Activated CD4-positive, alpha-beta T cell treated with anti-CD3 and anti-CD28 coated beads, Interleukin-2, amount 50 U/mL, for 24 hours (primary cell): ENCODE measurements around the gene BORCS8.

Experiments
- DNase-seq, 2 donors: peaks; one replicate each; pipeline ENCODE4 v3.0.0-alpha.2; 2020; ENCODE audit warnings: low read depth in 1 of 2, low spot score in 1 of 2

BORCS8 gene

GRCh38 chr19:19214159-19214490 lies 22.2 kb upstream of the BORCS8 start:
- no peak for DNase-seq

DNA sequence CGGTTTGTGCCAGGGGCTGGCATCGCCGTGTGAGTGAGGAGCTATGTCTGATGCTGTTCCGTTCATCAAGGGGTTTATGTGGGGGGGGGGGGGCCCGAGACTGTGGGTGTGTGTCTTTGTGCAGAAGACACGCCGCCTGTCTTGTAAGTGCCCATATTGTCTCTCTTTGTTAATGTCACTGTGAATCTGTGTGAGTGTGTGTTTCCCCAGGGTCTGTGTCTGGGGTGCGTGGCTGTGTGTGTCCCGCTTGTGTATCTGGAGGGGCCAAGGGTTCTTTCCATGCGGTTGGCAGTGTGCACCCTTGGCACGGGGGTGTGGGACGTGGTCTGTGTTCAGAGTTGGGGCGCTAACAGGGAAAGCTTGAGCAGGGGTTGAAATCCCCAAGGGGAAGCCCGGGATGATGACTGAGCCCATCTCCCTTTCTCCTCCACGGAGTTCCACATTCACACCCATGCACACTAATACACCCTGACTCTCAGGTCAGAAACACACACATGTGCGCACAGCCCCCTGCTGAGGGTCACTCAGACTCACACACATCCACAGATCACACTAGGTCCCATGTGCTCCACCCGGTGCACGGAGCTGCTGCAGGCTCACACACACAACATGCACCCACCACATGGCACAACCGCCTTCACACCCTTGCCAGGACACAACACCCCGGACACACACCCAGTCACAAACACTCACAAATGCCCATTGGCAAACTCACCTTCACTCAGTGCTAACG lies 21.6 kb upstream of the BORCS8 start:
- no peak for DNase-seq

DNA sequence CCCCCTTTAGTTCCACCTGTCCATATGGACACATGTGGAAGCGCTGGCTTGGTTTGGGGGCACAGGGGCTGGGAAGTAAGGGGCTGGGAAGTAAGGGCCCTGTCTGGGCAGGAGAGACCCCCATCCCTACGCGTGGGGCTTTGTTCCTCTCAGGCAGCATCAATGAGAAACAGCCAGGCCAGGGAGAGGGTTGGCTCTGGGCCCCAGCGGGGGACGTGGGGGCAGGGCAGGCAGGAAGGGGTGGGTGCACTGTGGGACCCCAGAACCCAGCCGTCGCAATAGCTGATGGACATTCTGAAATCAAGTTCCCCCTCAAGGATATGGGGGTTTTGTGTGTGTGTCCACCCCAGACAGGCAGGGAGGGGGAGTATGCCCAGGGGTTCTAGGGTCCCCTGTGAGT lies 21.0 kb upstream of the BORCS8 start:
- no peak for DNase-seq

DNA sequence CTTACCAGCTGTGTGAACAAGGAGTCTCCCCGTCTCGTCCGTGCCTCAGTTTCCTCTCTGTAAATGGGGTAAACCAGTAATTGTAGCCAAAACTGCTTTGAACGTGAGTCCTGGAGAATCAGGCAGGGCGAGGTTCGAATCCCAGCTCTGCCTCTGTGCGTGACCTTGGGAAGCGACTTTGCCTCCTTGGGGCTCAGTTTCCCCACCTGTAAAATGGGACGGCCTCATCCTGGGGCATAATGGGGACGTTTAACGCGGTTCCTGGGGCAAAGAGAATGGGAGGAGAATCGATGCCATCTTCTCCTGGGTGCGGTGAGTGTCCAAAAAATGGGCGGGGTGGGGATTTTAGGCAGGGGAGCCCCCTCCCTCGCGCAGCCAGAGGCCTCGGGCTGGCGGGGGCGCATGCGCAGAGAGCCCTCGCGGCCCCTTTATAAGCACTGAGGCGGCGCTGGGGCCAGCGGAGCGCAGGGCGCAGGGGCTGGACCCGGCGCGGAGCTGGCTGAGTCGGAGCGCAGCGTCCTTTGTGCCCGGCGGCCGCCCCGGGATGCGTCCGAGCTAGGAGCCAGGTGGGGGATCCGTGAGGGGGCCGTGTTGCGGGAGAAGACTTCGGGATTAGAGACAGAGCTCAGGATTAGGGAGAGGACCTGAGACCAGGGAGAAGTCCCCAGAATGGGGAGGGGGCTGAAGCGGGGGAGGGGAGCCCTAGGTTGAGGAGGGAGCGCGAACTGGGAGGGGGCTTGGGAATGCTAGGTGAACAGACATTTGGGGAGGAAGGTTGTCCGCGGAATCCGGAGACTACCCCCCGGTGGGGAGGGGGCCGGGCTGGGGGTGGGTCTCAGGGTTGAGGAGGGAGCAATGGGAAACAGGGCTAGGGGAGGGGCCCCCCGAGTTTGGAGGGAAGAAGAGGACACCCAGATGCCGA lies 19.8 kb upstream of the BORCS8 start, which contains the start of gene NCAN:
NCAN (plus strand) TSS at position 460 of the 922 bp plus-strand sequence. CDS start 4,996 bp downstream, outside the sequence.
- DNase-seq: no peak

- DNase-seq: no peak
Observed at GRCh38 chr19:19209372-19209771, 17.4 kb upstream of the BORCS8 start.

- no peak for DNase-seq
Observed at GRCh38 chr19:19207637-19208572, 16.0 kb upstream of the BORCS8 start.

DNA sequence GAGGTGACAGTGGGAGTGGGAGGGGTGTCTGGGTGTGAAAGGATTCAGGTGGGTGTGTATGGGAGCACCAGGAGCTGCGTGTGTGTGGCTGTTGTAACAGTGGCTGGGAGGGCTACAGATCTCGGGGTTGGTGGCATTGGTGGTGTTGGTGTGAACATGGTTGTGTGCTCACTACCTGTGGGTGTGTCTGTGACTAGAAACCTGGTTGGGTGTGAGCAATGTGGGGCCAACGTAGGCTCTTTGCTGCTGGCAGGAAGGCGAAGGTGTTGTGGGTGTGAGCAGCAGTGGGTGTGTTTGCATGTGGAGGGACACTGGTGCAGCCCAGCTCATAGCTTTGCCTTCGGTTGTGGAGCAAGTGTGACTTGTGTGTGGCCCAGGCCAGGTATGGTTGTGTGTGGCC lies 15.0 kb upstream of the BORCS8 start:
- DNase-seq: no peak

GRCh38 chr19:19205416-19206410 lies 13.8 kb upstream of the BORCS8 start:
- no peak for DNase-seq

DNA sequence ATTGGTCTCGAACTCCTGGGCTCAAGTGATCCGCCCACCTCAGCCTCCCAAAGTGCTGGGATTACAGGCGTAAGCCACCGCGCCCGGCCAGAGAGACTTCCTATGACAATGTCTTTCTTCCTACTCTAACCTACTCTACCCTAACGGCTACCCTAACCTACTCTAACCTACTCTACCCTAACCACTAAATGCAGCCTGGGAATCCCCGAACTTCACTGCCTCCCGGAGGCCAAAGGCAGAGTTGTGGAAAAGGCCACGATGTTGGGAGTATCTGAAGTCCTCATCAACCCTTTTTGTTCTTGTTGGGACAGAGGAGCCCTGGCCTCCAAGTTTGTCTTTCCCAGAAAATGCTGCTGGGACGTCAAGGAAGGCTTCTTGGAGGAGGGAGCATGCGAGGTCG lies 12.2 kb upstream of the BORCS8 start:
- DNase-seq: no peak

GRCh38 chr19:19203012-19203856 lies 11.3 kb upstream of the BORCS8 start, which contains the start of gene NR2C2AP:
TSS of gene NR2C2AP (minus strand) at chr19:19203414. CDS start at chr19:19203060, 354 bp downstream.
- DNase-seq: peak; percentile 83 to 91

GRCh38 chr19:19202707-19203011 lies 10.7 kb upstream of the BORCS8 start:
- no peak for DNase-seq

DNA sequence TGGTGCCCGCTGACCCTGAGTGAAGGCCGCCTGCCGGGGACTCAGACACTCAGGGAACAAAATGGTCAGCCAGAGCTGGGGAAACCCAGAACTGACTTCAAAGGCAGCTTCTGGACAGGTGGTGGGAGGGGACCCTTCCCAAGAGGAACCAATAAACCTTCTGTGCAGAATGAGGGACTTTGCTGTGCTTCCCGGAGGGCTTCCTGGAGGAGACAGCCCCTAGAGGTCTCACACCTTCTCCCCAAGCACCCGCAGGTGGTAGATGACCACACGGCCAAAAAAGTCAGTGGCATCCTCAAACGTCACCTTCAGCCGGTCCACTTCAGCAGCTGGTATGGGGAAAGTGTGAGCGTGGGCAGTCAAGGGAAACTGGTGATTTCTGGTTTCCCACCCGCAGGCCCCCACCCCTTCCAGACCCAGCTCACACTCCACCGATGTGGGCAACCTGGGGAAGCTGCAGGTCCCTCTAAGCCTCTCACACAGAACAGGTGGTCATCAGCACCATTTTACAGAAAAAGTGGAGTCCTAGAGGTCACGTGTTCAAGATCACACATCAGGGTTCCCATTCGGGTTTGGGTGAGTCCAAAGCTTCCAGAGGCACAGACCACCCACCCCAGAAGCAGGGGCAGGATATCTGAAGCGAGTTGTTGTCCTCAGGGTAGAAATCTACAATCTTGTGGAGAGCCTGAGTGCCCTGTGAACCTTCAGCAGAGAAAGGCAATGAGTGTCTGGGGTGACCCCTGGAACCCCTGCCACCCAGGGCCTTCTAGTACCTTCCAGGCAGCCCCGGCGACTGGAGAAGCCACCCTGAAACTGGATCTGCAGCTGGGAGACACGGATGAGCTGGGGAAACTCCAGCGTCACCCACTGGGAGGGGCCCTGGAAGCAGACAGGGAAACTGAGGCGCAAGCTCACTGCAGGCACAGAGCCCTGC lies 10.0 kb upstream of the BORCS8 start:
- DNase-seq: no peak

GRCh38 chr19:19193926-19194325 lies 2.0 kb upstream of the BORCS8 start:
- DNase-seq: no peak

DNA sequence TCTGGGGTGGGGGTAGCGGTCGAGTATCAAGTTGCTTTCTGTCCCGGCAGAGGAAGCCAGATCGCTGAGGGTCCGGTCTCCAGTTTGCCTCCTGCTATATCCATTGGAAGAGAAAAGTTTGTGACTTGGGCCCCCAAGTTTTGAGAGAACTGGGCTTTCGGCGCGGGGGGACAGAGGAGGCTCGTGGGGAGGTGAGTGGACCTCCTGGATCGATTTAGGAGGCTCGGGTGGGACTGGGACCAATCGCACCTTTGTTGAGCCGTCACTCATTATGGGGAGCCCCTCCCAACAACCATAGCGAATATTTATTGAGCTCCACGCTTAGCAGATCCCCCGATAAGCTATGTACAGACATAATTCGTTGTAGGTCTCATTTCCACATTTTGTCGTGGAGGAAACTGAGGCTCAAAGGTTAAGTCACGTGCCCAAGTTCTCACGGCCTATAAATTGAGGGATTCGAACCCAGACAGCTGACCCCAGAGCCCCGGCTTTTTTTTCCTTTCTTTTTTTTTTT lies 1.0 kb upstream of the BORCS8 start:
- DNase-seq: no peak

DNA sequence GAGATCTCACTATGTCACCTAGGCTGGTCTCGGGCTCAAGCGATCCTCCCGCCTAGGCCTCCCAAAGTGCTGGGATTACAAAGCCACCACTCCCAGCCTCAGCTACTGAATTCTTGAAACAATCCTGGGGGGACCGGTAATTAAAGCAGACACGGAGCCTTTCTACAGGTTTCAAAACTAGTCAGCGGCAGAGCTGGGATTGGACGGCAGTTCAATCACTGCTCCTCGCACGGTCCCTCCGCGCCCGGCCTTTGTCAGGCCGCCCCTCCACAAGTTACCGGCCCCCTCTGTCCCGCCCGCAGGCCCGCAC lies 229 bp downstream of the BORCS8 start:
- DNase-seq: no peak

- no peak for DNase-seq
Observed at GRCh38 chr19:19186742-19187141, 5.2 kb downstream of the BORCS8 start.

GRCh38 chr19:19185853-19186740 lies 5.9 kb downstream of the BORCS8 start:
- DNase-seq: peak; percentile 27 to 55
